Fibroblast of lung (primary cell): ENCODE data around the gene DENND11. TPM values are rescaled to one million over a fixed set of nuclear protein-coding genes. Genes with fewer than 3 reads are reported as not detected.

Source experiments
- DNase-seq, 2 donors: peaks; one replicate each; pipeline versions ENCODE4 v3.0.0 to v3.0.0-alpha.2; 2010; ENCODE audit warnings: low read depth in 2 of 2
- H2AFZ ChIP-seq: 2 replicates; pipeline ENCODE4 v1.5.1; 2012; ENCODE audit warnings: low read length, control low read depth, inconsistent platforms
- H3K27ac ChIP-seq: 2 replicates; pipeline ENCODE4 v1.5.1; 2011; ENCODE audit warnings: low read length, control low read depth; ENCODE audit not compliant: insufficient read depth
- H3K27me3 ChIP-seq: 2 replicates; pipeline ENCODE4 v1.5.1; 2011; ENCODE audit warnings: mild to moderate bottlenecking, low read length; ENCODE audit not compliant: control insufficient read depth, insufficient read depth
- H3K36me3 ChIP-seq: 2 replicates; pipeline ENCODE4 v1.5.1; 2011; ENCODE audit warnings: low read length; ENCODE audit not compliant: control insufficient read depth, insufficient read depth
- H3K4me1 ChIP-seq: 2 replicates; pipeline ENCODE4 v1.5.1; 2011; ENCODE audit warnings: low read length; ENCODE audit not compliant: control insufficient read depth, insufficient read depth; ENCODE audit errors: extremely low read depth
- H3K4me2 ChIP-seq: 2 replicates; pipeline ENCODE4 v1.5.1; 2011; ENCODE audit warnings: low read length, control low read depth; ENCODE audit not compliant: insufficient read depth; ENCODE audit errors: extremely low read depth
- H3K4me3 ChIP-seq, 4 experiments: fragments of 200-600 bp in 1 of 4; sonication (generic) in 1 of 4; replicated peaks in 1 of 4; 2 replicates each; pipeline ENCODE4 v1.5.1; 2011 to 2016; ENCODE audit warnings: low read length in 4 of 4, low read depth in 3 of 4, mild to moderate bottlenecking in 3 of 4, control low read depth in 2 of 4, inconsistent platforms in 1 of 4, mixed read lengths in 1 of 4; ENCODE audit not compliant: insufficient read depth in 1 of 4; ENCODE audit errors: control extremely low read depth in 1 of 4
- H3K79me2 ChIP-seq: 2 replicates; pipeline ENCODE4 v1.5.1; 2012; ENCODE audit warnings: mild to moderate bottlenecking, low read length, inconsistent platforms; ENCODE audit not compliant: control insufficient read depth, insufficient read depth
- H3K9ac ChIP-seq: 2 replicates; pipeline ENCODE4 v1.5.1; 2011; ENCODE audit warnings: mild to moderate bottlenecking, low read length, control low read depth; ENCODE audit not compliant: insufficient read depth
- H3K9me3 ChIP-seq: 2 replicates; pipeline ENCODE4 v1.5.1; 2012; ENCODE audit warnings: low read depth, low read length; ENCODE audit not compliant: control insufficient read depth, insufficient read depth
- H4K20me1 ChIP-seq: 2 replicates; pipeline ENCODE4 v1.5.1; 2011; ENCODE audit warnings: low read length; ENCODE audit not compliant: control insufficient read depth, insufficient read depth; ENCODE audit errors: extremely low read depth
- EZH2 ChIP-seq: IDR thresholded peaks from 2 replicates; pipeline ENCODE4 v1.5.1; 2012; ENCODE audit warnings: low read length, control low read depth, mild to moderate bottlenecking; ENCODE audit errors: missing control alignments
- polyA plus RNA-seq, 2 donors: library from polyadenylated mRNA; depleted of rRNA in 1 of 2; stranded (reverse) in 1 of 2; unstranded in 1 of 2; fragments of >200 nt; gene quantifications; 2 replicates each; pipeline ENCODE4 v1.2.1, GENCODE V29; 2011 to 2012; ENCODE audit warnings: missing spikeins in 1 of 2
- total RNA-seq: library from RNA; depleted of rRNA; stranded (reverse); fragments of >200 nt; gene quantifications from 2 replicates; pipeline ENCODE4 v1.2.1, GENCODE V29; 2014
- TF ChIP-seq, protein P1 (sequence below), 2 donors: IDR thresholded peaks in 1 of 2; conservative IDR thresholded peaks in 1 of 2; 1 replicate in 1 of 2; 2 replicates in 1 of 2; pipeline ENCODE4 v1.5.1; 2011 to 2012; ENCODE audit warnings: low read length in 2 of 2, control low read depth in 1 of 2, inconsistent platforms in 1 of 2, low read depth in 1 of 2, mild to moderate bottlenecking in 1 of 2

Gene DENND11
- total and polyA plus RNA-seq, 2 donors (not counting 1 experiment from before 2014, with no cell fraction given) = 2.7 to 6.1 TPM

DNA sequence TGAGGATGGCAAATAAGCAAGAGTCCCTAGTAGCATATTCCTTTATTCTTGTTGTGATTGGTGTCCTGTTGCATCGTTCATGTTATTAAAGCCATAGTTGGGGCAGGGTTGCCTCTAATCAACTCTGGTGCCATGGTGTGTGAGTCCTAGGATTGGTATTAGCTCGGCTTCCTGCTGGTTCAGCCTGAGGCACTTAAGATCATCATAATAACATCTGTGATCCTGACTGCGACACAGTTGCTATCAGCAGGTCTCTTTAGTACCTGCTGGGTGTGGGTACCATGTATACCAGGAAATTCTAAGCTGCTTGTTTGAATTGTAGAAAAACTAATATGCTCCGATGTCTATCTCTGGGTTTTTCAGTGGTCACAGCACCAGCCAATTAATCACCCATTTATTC is 7.8 kb upstream of the DENND11 start:
- DNase-seq = no peak
- no peak for TF ChIP-seq EZH2
- TF ChIP-seq, protein P1, sequence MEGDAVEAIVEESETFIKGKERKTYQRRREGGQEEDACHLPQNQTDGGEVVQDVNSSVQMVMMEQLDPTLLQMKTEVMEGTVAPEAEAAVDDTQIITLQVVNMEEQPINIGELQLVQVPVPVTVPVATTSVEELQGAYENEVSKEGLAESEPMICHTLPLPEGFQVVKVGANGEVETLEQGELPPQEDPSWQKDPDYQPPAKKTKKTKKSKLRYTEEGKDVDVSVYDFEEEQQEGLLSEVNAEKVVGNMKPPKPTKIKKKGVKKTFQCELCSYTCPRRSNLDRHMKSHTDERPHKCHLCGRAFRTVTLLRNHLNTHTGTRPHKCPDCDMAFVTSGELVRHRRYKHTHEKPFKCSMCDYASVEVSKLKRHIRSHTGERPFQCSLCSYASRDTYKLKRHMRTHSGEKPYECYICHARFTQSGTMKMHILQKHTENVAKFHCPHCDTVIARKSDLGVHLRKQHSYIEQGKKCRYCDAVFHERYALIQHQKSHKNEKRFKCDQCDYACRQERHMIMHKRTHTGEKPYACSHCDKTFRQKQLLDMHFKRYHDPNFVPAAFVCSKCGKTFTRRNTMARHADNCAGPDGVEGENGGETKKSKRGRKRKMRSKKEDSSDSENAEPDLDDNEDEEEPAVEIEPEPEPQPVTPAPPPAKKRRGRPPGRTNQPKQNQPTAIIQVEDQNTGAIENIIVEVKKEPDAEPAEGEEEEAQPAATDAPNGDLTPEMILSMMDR (conservative IDR thresholded peaks at IDR 0.05 in 1 of 2, IDR thresholded peaks at IDR 0.05 in 1 of 2; ENCODE audit: low read depth in 1 of 2, low read length in 2 of 2) = no peak
- no peaks in the 10 kb centered on the region for H3K36me3 ChIP-seq
- H3K9me3 ChIP-seq = no peaks in the 10 kb centered on the region
- no peaks in the 10 kb centered on the region for H4K20me1 ChIP-seq
- no peak overlapping the region for H3K9ac ChIP-seq
- no peaks in the 10 kb centered on the region for H3K79me2 ChIP-seq
- no peak overlapping the region for H3K27ac ChIP-seq
- H3K4me3 ChIP-seq = no peak overlapping the region
- no peaks in the 10 kb centered on the region for H3K4me1 ChIP-seq
- H3K4me2 ChIP-seq = no peak overlapping the region
- no peak overlapping the region for H2AFZ ChIP-seq
- H3K27me3 ChIP-seq = no peaks in the 10 kb centered on the region

DNA sequence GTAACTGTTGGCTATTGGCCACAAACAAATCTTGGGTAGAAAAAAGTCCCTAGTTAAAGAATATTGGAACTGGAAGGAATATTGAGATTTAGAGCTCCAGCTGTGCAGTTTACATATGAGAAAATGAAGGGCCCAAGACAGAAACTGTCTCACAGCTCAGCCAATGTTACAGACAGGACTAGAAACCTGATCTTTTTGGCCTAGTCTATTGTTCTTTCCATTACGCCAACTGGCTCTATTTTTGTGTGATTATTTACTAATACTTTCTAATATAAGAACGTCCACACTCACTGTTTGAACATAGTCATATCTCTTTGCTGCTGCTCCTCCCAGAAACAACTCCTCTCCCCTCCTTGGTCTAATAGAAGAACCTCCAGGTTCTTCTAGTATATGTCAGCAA is 7.4 kb upstream of the DENND11 start:
- no peaks in the 10 kb centered on the region for H3K27me3 ChIP-seq
- H3K4me1 ChIP-seq = no peaks in the 10 kb centered on the region
- TF ChIP-seq EZH2 = no peak
- TF ChIP-seq, protein P1 (conservative IDR thresholded peaks at IDR 0.05 in 1 of 2, IDR thresholded peaks at IDR 0.05 in 1 of 2; ENCODE audit: low read depth in 1 of 2, low read length in 2 of 2) = no peak
- H3K9ac ChIP-seq = no peak overlapping the region
- H4K20me1 ChIP-seq = no peaks in the 10 kb centered on the region
- H2AFZ ChIP-seq = no peak overlapping the region
- H3K27ac ChIP-seq = no peak overlapping the region
- no peak overlapping the region for H3K4me2 ChIP-seq
- H3K79me2 ChIP-seq = no peaks in the 10 kb centered on the region
- no peaks in the 10 kb centered on the region for H3K36me3 ChIP-seq
- no peak overlapping the region for H3K4me3 ChIP-seq
- no peak for DNase-seq
- H3K9me3 ChIP-seq = no peaks in the 10 kb centered on the region

DNA sequence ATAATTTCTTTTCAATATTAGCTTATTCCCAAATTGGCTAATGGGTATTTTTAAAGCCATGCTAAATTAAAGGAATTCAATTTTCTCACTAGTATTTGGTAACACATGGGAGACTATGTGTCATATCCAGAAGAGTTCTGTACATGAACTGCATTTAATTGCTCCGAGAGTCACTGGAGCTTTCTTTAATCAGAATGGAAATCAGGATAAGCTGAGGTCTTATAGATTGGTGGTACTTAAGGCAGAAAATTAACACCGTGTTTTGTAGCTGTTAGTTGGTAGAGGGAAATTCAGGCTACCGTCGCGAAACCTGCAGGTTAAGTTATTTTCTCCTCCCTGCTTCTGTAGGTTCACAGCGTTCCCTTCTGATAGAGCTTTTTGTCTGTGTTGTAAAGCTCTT is 6.4 kb upstream of the DENND11 start, which contains the start of gene WEE2:
WEE2 (plus strand) TSS at position 3 of the 400 bp plus-strand sequence. CDS start 406 bp downstream, outside the sequence.
- Histone ChIP-seq H3K9ac (no peak within 1 kb of the TSS), H3K4me2 (no peak within 1 kb of the TSS), H3K4me3 (no peak within 1 kb of the TSS), H3K4me1 (no peaks in the 10 kb centered on the region), H3K27ac (no peak within 1 kb of the TSS), H4K20me1 (no peaks in the 10 kb centered on the region), H3K36me3 (no peaks in the 10 kb centered on the region), H2AFZ (no peak within 1 kb of the TSS), H3K27me3 (no peaks in the 10 kb centered on the region), H3K79me2 (no peaks in the 10 kb centered on the region), H3K9me3 (no peaks in the 10 kb centered on the region)
- no peak for TF ChIP-seq EZH2
- TF ChIP-seq, protein P1 (conservative IDR thresholded peaks at IDR 0.05 in 1 of 2, IDR thresholded peaks at IDR 0.05 in 1 of 2; ENCODE audit: low read depth in 1 of 2, low read length in 2 of 2) = no peak
- no peak for DNase-seq
